GM18499 (cell line): Measurements from ENCODE around the gene SLC25A22.

Source experiments
- ATAC-seq: cut with Tn5 transposase; IDR thresholded peaks from one replicate; pipeline ENCODE4 v1.9.1; 2021; ENCODE audit warnings: moderate number of reproducible peaks; ENCODE audit not compliant: insufficient read depth, unreplicated experiment

Gene SLC25A22

DNA sequence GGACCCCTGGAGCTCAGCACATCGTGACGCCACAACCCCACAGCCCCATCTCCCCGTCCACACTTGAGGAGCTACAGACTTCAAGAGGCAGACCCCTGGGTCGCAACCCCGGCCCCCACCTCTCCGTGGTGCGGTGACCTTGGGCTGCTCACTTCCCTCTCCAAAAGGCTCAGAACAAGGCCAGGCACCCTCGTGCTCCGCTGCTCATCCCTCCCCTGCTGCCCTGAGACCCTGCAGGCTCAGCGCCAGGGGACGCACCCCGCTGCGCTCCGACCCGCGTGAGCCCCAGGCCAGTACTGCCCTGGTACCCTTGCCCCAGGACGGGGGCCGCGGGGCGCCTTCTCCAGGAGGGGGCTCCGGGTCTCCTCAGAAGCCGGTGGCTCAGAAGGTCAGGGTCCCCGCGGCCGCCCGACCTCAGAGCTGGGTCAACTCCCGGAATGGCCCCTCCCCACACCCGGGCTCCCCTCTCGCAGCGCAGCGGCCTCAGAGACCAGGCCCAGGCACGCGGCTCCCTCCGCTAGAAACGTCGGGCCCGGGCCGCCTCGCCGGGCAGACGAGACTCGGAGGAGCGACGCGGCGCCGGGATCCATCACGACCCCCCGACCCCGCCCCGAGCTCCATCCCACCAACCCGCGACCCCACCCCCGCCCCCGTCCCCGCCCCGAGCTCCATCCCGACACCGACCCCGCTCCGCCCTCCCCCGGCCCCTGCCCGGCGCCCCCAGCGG is 21.4 kb downstream of the SLC25A22 start:
- ATAC-seq: no peak

DNA sequence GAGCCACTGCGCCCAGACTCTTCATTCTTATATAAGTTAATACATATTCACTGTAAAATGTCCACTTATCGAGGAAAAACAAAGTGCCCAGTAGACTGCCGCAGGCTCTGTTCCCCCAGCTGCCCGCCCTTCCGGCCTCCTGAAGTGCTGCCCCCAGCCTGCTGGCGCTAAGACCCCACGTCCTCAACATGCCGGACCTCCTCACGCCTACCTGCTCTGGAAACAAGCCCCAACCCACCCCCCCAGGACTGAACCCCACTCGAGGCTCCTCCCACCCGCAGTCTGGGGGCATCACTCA is 21.9 kb downstream of the SLC25A22 start:
- no peak for ATAC-seq

DNA sequence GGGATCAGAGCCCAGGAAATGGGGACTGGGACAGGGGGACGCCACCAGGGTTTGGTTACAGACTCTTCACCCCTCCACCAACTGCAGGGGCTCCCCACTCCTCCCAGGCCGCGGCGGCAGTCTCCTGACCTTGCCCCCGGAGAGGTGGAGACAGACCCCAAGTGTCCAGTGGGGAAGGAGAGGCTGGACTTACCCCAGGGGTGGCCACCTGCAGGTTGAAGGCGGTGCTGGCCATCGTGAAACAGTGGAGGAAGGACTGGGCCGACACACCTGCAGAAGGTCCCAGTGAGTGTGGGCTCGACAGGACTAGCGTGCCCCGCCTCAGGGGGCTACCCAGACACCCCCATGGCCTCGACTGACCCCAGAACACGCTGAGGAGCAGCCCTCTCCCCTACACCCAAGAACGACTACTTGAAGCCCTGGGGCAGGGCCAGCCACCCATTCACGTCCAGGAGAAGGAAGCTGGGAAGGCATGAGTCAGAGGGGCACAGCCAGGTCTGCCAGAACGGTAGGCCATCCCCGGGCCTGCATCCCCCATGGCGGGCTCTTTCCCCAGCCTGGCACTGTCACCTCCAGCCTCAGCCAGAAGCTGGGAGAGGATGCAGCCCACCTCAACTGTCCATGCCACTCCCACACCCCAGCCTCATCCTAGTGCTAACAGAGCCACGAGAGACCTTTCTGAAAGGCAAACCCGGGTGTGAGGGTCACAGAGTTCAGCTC is 23.0 kb downstream of the SLC25A22 start:
- ATAC-seq: no peak

- no peak for ATAC-seq
Measured at GRCh38 chr11:773830-774229, 24.3 kb downstream of the SLC25A22 start.

DNA sequence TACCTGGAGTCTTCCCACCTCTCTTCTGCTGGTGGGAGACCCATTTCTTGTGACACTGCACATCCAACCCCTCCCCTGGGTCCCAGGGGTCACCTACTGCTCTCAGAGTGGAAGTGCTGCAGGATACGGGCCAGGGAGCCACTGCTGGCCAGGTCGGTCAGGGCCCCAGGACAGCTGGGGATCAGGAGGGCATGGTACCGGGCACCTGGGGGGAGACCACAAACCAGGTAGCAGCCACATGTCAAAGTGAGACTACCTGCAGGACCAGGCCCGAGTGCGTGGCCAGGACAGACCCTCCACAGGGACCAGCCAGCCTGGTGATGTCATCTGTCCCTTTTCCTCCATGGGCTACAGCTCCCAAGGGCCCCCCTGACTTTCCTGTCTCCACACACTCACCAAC is 24.7 kb downstream of the SLC25A22 start:
- no peak for ATAC-seq

- no peak for ATAC-seq
Measured at GRCh38 chr11:772429-773390, 25.4 kb downstream of the SLC25A22 start.

DNA sequence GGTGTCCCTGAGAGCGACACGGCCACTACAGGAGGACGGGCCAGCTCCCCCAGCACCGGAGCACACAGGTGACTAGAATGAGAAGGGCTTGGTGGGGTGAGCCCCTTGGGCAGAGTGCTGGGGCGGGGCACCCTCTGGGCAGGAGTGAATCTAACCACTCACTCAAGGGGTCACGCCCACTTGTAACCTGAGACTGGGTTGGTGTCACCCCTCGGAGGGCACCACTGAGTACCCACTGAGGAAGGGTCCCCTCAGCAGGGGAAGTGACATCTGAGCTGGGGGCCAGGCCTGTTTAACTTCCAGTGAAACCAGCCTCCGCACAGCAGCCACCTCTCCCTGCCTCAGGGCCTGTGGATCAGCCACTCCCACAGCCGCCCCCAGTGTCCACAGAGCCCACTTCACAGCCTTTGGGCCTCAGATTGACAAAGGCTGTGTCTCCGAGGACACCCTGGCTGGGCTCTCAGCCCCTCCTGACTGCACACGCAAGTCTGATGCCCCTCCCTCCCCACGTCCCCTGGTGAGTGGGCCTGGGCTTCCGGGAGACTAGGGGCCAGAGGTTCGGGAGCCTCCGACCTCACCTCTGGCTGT is 26.4 kb downstream of the SLC25A22 start:
- no peak for ATAC-seq

- no peak for ATAC-seq
Measured at GRCh38 chr11:770642-771616, 27.2 kb downstream of the SLC25A22 start.

DNA sequence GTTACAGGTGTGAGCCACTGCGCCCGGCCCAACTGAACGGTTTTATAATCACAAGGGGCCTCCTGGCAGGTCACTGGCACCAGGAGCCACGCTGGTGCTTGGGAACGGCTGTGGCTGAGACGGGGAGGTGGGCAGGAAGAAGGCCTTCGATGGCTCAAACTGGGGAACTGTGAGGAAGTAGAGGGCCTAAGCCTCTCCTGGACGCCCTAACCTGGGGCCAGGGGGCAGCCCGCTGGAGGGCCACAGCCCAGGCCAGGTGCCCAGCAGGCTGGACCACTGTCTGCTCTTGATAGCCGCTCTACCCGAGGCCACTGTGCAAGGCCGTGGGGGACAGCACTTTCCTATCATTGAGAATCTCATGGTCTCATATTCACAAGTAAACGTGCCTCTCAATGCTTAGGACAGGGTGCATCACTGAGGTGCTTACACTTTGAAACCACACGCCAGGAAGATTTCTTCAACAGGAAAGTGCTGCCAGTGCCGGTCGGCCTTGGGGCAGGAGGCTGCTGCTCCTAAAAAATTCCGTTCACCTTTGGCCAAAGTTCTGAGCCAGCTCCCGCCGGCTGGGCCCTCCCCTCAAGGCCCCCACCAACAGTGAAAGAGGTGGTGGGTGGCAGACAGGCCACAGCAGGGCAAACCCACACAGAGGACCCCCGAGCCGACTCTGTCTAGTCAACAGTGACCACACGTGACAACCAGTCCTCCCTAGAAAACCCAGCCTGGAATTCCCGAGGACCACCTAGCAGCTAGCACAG is 28.0 kb downstream of the SLC25A22 start:
- no peak for ATAC-seq

DNA sequence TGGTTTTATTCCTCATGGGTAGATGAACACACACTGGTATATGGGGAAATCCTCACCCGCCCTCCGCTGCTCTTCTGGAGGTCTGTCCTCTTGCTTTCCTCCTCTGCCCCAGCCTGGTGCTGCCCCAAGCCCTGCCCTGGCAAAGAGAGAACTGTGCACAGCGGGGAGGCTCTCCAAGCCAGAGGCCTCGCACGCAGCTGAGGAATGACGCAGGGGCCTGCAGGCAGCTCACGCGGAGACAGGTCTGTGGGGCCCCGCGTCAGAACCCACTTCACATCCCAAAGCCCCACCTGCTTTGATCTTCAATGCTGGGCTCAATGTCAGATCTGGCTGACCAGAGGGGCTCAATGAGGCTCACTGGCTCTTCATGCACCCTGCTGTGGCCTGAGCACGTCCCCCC is 30.8 kb downstream of the SLC25A22 start:
- ATAC-seq: no peak

DNA sequence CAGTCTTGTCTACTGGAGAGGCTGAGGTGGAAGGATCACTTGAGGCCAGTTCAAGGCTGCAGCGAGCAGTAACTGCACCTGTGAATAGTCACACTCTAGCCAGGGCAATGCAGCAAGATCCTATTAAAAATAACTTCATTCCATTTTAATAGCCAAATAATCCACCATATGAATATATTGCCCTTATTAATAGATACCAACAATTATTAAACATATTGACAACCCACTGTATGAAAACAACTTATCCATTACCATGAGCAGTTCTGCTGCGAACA is 31.2 kb downstream of the SLC25A22 start:
- ATAC-seq: no peak

DNA sequence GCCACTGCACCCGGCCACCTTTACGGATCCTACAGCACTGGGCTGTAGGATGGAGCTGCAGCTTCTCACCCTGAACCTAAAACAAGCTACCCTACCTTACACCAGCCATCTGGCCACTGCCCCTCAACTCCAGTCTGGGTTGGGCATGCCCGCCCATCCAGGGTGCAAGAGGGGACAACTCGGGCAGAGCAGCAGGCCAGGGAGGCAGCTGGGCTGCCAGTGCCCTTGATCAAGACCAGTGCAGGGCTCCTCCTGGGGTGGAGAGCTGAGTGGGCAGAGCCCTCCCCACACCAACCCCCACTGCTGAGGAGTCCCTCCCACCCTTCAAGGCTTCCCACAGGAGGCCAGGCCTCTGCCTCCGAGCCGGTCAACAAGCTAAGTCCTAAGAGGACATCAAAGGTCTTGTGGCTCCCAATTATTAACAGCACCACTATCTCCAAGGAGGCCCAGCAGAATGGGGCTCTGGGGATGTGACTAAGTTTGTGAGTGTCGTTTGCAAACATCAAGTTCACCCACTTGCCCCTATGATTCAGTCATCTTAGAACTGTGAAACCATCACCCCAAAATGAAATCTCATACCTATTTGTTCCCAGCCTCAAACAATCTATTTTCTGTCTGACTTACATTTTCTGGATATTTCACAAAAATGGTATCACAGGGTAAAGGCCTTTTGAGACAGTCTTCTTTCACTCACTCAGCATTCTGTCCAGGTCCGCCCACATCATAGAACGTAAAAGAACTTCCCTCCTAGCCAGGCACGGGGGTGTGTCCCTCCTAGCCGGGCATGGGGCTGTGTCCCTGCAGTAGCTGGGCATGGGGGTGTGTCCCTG is 31.8 kb downstream of the SLC25A22 start:
- ATAC-seq: no peak

DNA sequence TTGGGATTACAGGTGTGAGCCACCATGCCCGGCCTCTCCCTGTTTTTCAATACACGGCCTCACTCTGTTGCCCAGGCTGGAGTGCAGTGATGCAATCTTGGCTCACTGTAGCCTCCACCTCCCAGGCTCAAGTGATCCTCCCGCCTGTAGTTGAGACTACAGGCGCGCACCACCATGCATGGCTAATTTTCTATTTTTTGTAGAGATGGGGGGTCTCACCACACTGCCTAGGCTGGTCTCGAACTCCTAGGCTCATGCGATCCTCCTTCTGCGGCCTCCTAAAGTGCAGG is 32.3 kb downstream of the SLC25A22 start:
- ATAC-seq: no peak

DNA sequence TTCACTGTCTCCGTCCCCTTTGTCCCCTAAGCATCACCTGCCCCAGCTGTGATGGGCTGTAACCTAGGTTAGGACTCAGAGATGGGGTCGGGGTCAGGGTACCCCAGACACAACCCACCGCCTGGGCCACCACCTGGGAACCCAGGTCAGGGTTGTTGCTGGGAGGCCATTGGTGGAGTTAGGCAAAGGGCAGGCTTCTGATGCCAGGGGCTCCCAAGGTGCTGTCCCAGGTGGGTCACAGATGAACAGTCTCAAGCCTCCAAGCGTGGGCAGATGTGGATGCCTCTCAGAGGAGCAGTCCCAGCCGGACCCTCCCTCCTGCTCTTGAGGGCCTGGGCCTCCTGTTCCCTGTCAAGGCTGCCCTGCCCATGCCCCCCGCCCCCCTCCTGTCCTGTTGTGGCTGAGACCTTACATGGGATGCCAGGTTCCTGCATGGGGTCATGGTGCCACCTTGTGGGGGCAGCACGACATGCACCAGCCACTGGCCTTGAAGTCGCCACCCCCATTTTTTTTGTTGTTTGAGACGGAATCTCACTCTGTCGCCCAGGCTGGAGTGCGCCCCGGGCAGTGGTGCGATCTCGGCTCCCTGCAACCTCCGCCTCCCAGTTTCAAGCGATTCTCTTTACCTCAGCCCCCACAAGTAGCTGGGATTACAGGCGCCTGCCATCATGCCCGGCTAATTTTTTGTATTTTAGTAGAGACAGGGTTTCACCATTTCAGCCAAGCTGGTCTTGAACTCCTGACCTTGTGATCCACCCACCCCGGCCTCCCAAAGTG is 32.9 kb downstream of the SLC25A22 start:
- no peak for ATAC-seq

DNA sequence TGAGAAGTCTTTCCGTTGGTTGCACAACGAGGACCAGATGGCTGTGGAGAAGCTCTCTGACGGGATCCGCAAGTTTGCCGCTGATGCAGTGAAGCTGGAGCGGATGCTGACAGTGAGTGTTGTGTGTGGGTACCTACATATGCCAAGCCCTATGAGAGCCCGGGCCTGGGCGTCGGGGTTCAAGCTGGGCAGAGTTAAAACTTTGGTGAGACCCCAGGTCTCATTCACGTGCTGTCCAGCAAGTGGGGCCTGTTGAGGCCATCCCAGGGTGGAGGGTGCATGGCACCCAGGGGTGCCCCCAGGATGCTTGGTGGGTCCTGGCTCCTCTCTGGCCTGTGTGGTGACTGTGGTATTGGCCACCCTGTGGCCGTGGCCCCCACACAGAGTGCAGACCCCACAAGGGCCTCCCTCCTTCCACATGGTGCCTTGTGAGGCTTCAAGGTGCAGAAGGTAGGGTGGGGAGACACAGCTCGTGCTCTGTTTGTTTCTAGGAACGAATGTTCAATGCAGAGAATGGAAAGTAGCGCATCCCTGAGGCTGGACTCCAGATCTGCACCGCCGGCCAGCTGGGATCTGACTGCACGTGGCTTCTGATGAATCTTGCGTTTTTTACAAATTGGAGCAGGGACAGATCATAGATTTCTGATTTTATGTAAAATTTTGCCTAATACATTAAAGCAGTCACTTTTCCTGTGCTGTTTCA is 33.6 kb downstream of the SLC25A22 start:
- no peak for ATAC-seq

- no peak for ATAC-seq
Measured at GRCh38 chr11:763549-764321, 34.3 kb downstream of the SLC25A22 start.
